Loucy (cell line): ENCODE data around the gene DCXR.

Experiments
- H2AFZ ChIP-seq: fragments of 200-600 bp; sonication (generic); 2 replicates; pipeline ENCODE4 v1.6.0; 2016; ENCODE audit warnings: antibody characterized with exemption, mild to moderate bottlenecking, low read length, moderate library complexity
- H3F3A ChIP-seq: fragments of 200-600 bp; 2 replicates; pipeline ENCODE4 v1.6.0; 2016; ENCODE audit warnings: antibody characterized with exemption, low read depth, mild to moderate bottlenecking
- H3K27me3 ChIP-seq: fragments of 200-600 bp; sonication (generic); 2 replicates; pipeline ENCODE4 v1.6.1; 2014; ENCODE audit warnings: low read length, mild to moderate bottlenecking; ENCODE audit not compliant: insufficient read depth, poor library complexity, severe bottlenecking
- H3K36me3 ChIP-seq: fragments of 200-600 bp; sonication (generic); 2 replicates; pipeline ENCODE4 v1.6.1; 2016; ENCODE audit warnings: low read length; ENCODE audit not compliant: insufficient read depth
- H3K4me1 ChIP-seq: fragments of 200-600 bp; sonication (generic); 2 replicates; pipeline ENCODE4 v1.5.1; 2014; ENCODE audit warnings: low read length, mild to moderate bottlenecking; ENCODE audit not compliant: insufficient read depth, poor library complexity, severe bottlenecking
- H3K4me2 ChIP-seq: fragments of 200-600 bp; sonication (generic); 2 replicates; pipeline ENCODE4 v1.6.0; 2014; ENCODE audit warnings: antibody characterized with exemption, low read length, low read depth, mild to moderate bottlenecking; ENCODE audit not compliant: poor library complexity, severe bottlenecking
- H3K4me3 ChIP-seq: fragments of 200-600 bp; sonication (generic); 2 replicates; pipeline ENCODE4 v1.5.1; 2014; ENCODE audit warnings: low read length, mild to moderate bottlenecking, mixed read lengths; ENCODE audit not compliant: poor library complexity, severe bottlenecking
- H3K79me2 ChIP-seq: fragments of 200-600 bp; sonication (generic); 2 replicates; pipeline ENCODE4 v1.6.1; 2014; ENCODE audit warnings: low read length; ENCODE audit not compliant: insufficient read depth
- H3K9ac ChIP-seq: fragments of 200-600 bp; sonication (generic); 2 replicates; pipeline ENCODE4 v1.6.0; 2014; ENCODE audit warnings: mild to moderate bottlenecking, low read depth, low read length, moderate library complexity; ENCODE audit not compliant: poor library complexity, severe bottlenecking
- H3K9me2 ChIP-seq: fragments of 200-600 bp; sonication (generic); replicated peaks from 2 replicates; pipeline ENCODE4 v1.6.1; 2016; ENCODE audit warnings: low read depth, low read length, mixed read lengths
- H3K9me3 ChIP-seq: fragments of 200-600 bp; sonication (generic); 2 replicates; pipeline ENCODE4 v1.6.1; 2014; ENCODE audit warnings: mild to moderate bottlenecking, antibody characterized with exemption, low read length, low read depth; ENCODE audit not compliant: insufficient read depth
- H4K20me1 ChIP-seq: fragments of 200-600 bp; sonication (generic); 2 replicates; pipeline ENCODE4 v1.6.0; 2014; ENCODE audit warnings: antibody characterized with exemption, low read length, mild to moderate bottlenecking; ENCODE audit not compliant: insufficient read depth, poor library complexity, severe bottlenecking
- CTCF ChIP-seq: fragments of 200-600 bp; sonication (generic); conservative IDR thresholded peaks from 2 replicates; pipeline ENCODE4 v1.5.1; 2014; ENCODE audit warnings: mild to moderate bottlenecking, antibody characterized with exemption, low read length
- EZH2phosphoT487 ChIP-seq: fragments of 200-600 bp; IDR thresholded peaks from 2 replicates; pipeline ENCODE4 v1.6.1; 2018; ENCODE audit warnings: antibody characterized with exemption, mild to moderate bottlenecking, moderate library complexity, borderline replicate concordance

Gene DCXR

DNA sequence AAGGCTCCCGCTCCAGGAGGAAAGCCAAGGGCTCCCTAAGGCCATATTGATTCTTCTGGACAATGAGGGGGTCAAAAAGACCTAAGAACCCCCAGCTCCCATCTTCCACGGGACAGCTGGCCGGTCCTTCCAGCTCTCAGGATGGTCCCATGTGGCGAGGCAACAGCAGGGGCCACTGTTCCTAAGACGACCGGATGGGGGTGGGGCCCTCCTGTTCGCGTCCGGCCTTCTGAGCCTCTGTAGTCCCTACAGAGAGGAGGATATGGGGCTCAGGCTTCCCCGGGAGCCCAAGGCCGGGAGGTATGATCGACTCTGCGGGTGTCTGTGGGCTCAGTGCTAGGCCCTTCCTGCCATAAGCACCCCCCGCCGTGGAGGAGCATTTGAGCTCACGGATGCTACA lies 6.0 kb upstream of the DCXR start:
- no peak overlapping the region for H2AFZ ChIP-seq
- no peaks in the 10 kb centered on the region for H3K79me2 ChIP-seq
- H3K27me3 ChIP-seq: no peaks in the 10 kb centered on the region
- H3K4me2 ChIP-seq: no peak overlapping the region
- no peaks in the 10 kb centered on the region for H3K4me1 ChIP-seq
- no peaks in the 10 kb centered on the region for H3F3A ChIP-seq
- H3K9me3 ChIP-seq: no peaks in the 10 kb centered on the region
- no peaks in the 10 kb centered on the region for H3K36me3 ChIP-seq
- H3K9me2 ChIP-seq: no peaks in the 10 kb centered on the region
- no peaks in the 10 kb centered on the region for H4K20me1 ChIP-seq
- no peak overlapping the region for H3K4me3 ChIP-seq
- H3K9ac ChIP-seq: no peak overlapping the region
- no peak for TF ChIP-seq EZH2phosphoT487
- no peak for TF ChIP-seq CTCF

- TF ChIP-seq EZH2phosphoT487 (no peak), CTCF (no peak)
- H3K9me3 ChIP-seq: no peaks in the 10 kb centered on the region
- H3K27me3 ChIP-seq: no peaks in the 10 kb centered on the region
- H3K9me2 ChIP-seq: no peaks in the 10 kb centered on the region
- H4K20me1 ChIP-seq: no peaks in the 10 kb centered on the region
- no peaks in the 10 kb centered on the region for H3F3A ChIP-seq
- H3K79me2 ChIP-seq: no peaks in the 10 kb centered on the region
- H2AFZ ChIP-seq: no peak overlapping the region
- H3K4me2 ChIP-seq: no peak overlapping the region
- H3K9ac ChIP-seq: no peak overlapping the region
- no peaks in the 10 kb centered on the region for H3K36me3 ChIP-seq
- peaks cover 4% of the 10 kb centered on the region for H3K4me1 ChIP-seq
- no peak overlapping the region for H3K4me3 ChIP-seq
Measured at GRCh38 chr17:82042649-82043048, 5.2 kb upstream of the DCXR start.

DNA sequence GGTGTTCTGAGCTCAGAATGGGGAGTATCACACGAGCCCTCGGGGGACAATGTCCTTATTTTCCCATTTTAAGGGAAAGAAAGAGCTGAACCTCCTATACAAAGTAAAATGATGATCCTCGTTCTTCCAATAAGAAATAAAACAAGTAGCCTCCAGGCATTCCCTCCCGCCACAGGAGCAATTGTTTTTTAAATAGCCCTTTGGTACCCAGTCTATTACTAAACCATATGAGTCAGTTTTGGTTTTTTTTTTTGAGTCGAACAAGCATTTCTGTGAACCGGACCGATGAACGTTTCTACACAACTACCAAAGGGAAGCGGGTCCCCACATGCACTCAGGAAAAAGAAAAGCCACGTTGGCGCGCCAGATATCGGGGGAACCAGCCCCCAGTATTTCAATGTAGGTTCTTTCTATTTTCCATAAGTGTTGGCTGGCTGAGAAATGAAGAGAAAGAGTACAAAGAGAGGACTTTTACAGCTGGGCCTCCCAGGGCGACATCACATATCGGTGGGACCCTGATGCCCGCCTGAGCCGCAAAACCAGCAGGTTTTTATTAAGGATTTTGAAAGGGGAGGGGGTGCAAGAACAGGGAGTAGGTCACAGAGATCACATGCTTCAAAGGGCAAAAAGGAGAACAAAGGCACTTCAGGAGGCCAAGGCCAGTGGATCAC lies 3.8 kb upstream of the DCXR start:
- H3K9ac ChIP-seq: no peak overlapping the region
- H3K36me3 ChIP-seq: no peaks in the 10 kb centered on the region
- no peak for TF ChIP-seq EZH2phosphoT487
- no peak for TF ChIP-seq CTCF
- H3K4me3 ChIP-seq: no peak overlapping the region
- peaks cover 8% of the 10 kb centered on the region for H3K4me1 ChIP-seq
- H4K20me1 ChIP-seq: peaks cover 7% of the 10 kb centered on the region
- no peak overlapping the region for H3K4me2 ChIP-seq
- H3K27me3 ChIP-seq: no peaks in the 10 kb centered on the region
- H3K9me3 ChIP-seq: no peaks in the 10 kb centered on the region
- H3K79me2 ChIP-seq: peaks cover 7% of the 10 kb centered on the region; the same call in 1 of the 2 replicates
- H3F3A ChIP-seq: no peaks in the 10 kb centered on the region
- H2AFZ ChIP-seq: no peak overlapping the region
- no peaks in the 10 kb centered on the region for H3K9me2 ChIP-seq
